Calu3 (cell line): Measurements from ENCODE around the gene CALCOCO2. TPM values are rescaled to one million over a fixed set of nuclear protein-coding genes. Genes with fewer than 3 reads are reported as not detected.

Source experiments
- BruUV-seq: library from RNA; stranded (reverse); fragments of 400-500 nt; replicated peaks from 2 replicates; lab custom pipeline; 2021; lab: Mats Ljungman, UMichigan
- CTCF ChIA-PET: fragments of 300-600 bp; sonication (Branson Sonifier 250); formaldehyde crosslinking; loops from one replicate; lab custom pipeline; 2022; ENCODE audit warnings: antibody characterized with exemption; lab: Charles Lee
- DNase-seq: peaks from one replicate; pipeline ENCODE4 v3.0.0; 2022
- H3K27ac Mint-ChIP-seq: one replicate; pipeline ENCODE4 v1.8.0; 2022; ENCODE audit warnings: mixed read lengths; ENCODE audit not compliant: unreplicated experiment
- H3K27me3 Mint-ChIP-seq: one replicate; pipeline ENCODE4 v1.8.0; 2022; ENCODE audit warnings: mixed read lengths; ENCODE audit not compliant: unreplicated experiment
- H3K36me3 Mint-ChIP-seq: one replicate; pipeline ENCODE4 v1.8.0; 2022; ENCODE audit warnings: mild to moderate bottlenecking, moderate library complexity, mixed read lengths; ENCODE audit not compliant: insufficient read depth, unreplicated experiment
- H3K4me1 Mint-ChIP-seq: one replicate; pipeline ENCODE4 v1.8.0; 2022; ENCODE audit warnings: mild to moderate bottlenecking, low read depth, mixed read lengths; ENCODE audit not compliant: unreplicated experiment
- H3K4me3 Mint-ChIP-seq: one replicate; pipeline ENCODE4 v1.8.0; 2022; ENCODE audit warnings: mild to moderate bottlenecking, low read depth, moderate library complexity, mixed read lengths; ENCODE audit not compliant: unreplicated experiment
- H3K9me3 Mint-ChIP-seq: one replicate; pipeline ENCODE4 v1.8.0; 2022; ENCODE audit warnings: low read depth, mixed read lengths; ENCODE audit not compliant: unreplicated experiment
- CTCF ChIP-seq: fragments of 200-600 bp; IDR thresholded peaks from one replicate; pipeline ENCODE4 v1.8.0; 2022; ENCODE audit warnings: antibody characterized with exemption; ENCODE audit not compliant: unreplicated experiment
- intact Hi-C: fragments of 100-400 bp; cut with micrococcal nuclease; formaldehyde crosslinking; loops from one replicate; pipeline ENCODE4 v1.10.0; 2022; ENCODE audit not compliant: unreplicated experiment
- total RNA-seq: library from RNA; stranded (reverse); gene quantifications from 2 replicates; pipeline ENCODE4 v1.2.3, GENCODE V29; 2022

CALCOCO2 gene
- total RNA-seq, 1 experiment from 2014 or later = 116 TPM

- intact Hi-C loops = no loop called here
- peaks cover 22% of the 10 kb centered on the region for H3K27me3 Mint-ChIP-seq
- H3K27ac Mint-ChIP-seq = no peak overlapping the region
- no peak for DNase-seq
- no peak overlapping the region for H3K4me3 Mint-ChIP-seq
- CTCF ChIA-PET = interaction anchor here (0.5 to 2.3 kb wide), 9 partner anchors 11 to 134 kb away, joined by 3 to 21 read pairs (median 4); no protein-coding TSS in a partner anchor
- no peak for TF ChIP-seq CTCF
- BruUV-seq = no TSS peak
- H3K36me3 Mint-ChIP-seq = peaks cover 9% of the 10 kb centered on the region
- H3K4me1 Mint-ChIP-seq = peaks cover 28% of the 10 kb centered on the region
- no peaks in the 10 kb centered on the region for H3K9me3 Mint-ChIP-seq
These were observed 18.8 kb upstream of the CALCOCO2 start for GRCh38 chr17:48812001-48812400.

GRCh38 chr17:48814504-48814903 is 16.3 kb upstream of the CALCOCO2 start:
- CTCF ChIA-PET = interaction anchor here (1.2 to 4.3 kb wide), 3 partner anchors 57 to 78 kb away, joined by 5 to 74 read pairs (median 6); partner anchors contain the start of gene ATP5MC1
- DNase-seq = peak; percentile 81
- no peak overlapping the region for H3K4me3 Mint-ChIP-seq
- TF ChIP-seq CTCF = peak; percentile 87
- no TSS peak for BruUV-seq
- no peaks in the 10 kb centered on the region for H3K9me3 Mint-ChIP-seq
- peaks cover 12% of the 10 kb centered on the region for H3K36me3 Mint-ChIP-seq
- peaks cover 23% of the 10 kb centered on the region for H3K27me3 Mint-ChIP-seq
- H3K27ac Mint-ChIP-seq = no peak overlapping the region
- peaks cover 16% of the 10 kb centered on the region for H3K4me1 Mint-ChIP-seq
- intact Hi-C loops = loop anchor here (2.0 kb wide), 1 partner anchor 64 kb away; no protein-coding TSS in a partner anchor

- BruUV-seq = no TSS peak
- CTCF ChIA-PET = interaction anchor here (0.7 to 4.3 kb wide), 3 partner anchors 56 to 217 kb away, joined by 3 to 74 read pairs (median 4); no protein-coding TSS in a partner anchor
- Mint-ChIP-seq H3K27me3 (peaks cover 23% of the 10 kb centered on the region), H3K9me3 (no peaks in the 10 kb centered on the region), H3K4me3 (no peak overlapping the region), H3K36me3 (peaks cover 12% of the 10 kb centered on the region), H3K27ac (no peak overlapping the region), H3K4me1 (peaks cover 10% of the 10 kb centered on the region)
- intact Hi-C loops = loop anchor here (2.0 kb wide), 1 partner anchor 63 kb away; no protein-coding TSS in a partner anchor
- no peak for DNase-seq
- TF ChIP-seq CTCF = no peak
These were observed 15.5 kb upstream of the CALCOCO2 start for GRCh38 chr17:48815311-48815710.

GRCh38 chr17:48816438-48816773 is 14.4 kb upstream of the CALCOCO2 start:
- intact Hi-C loops = no loop called here
- CTCF ChIA-PET = interaction anchor here (0.6 to 4.3 kb wide), 5 partner anchors 15 to 138 kb away, joined by 3 to 74 read pairs (median 7); no protein-coding TSS in a partner anchor
- DNase-seq = no peak
- Mint-ChIP-seq H3K4me3 (peak overlapping the region; percentile 71), H3K9me3 (no peaks in the 10 kb centered on the region), H3K27me3 (peaks cover 23% of the 10 kb centered on the region), H3K36me3 (peaks cover 12% of the 10 kb centered on the region), H3K27ac (no peak overlapping the region), H3K4me1 (peaks cover 10% of the 10 kb centered on the region)
- TF ChIP-seq CTCF = no peak
- BruUV-seq = no TSS peak
